ENCODE measurements around the gene LEMD1.

DNA sequence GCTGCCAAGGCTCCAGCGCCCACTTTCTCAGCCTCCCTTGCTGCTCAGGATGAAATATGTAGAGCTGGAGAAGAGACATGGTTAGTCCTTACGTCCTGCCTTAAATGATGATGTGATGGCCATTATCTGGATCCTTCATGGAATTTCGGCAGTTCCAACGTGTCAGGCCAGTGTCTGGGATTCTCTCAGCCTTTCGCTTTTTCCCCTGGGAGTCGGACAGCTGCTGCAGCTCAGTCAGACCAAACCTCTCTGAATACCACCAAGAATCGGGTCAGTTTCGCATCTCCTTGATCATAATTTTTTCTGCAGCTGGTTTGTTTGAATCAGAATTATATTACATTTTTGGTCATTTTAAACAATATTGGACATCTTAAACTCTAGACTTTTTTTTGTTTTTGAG, 42.8 kb downstream of the LEMD1 start:
- no peak for TF ChIP-seq CTCF (IDR thresholded peaks at IDR 0.05)
- TF ChIP-seq POLR2A (IDR thresholded peaks at IDR 0.05): no peak

Measured in vagina (tissue), 2 donors.